Osteocyte (in vitro differentiated cells): ENCODE results near the gene HAUS5. TPM values are rescaled to one million over a fixed set of nuclear protein-coding genes. Genes with fewer than 3 reads are reported as not detected.
A peak's percentile ranks its signal among the peaks of the same experiment; 100 is the strongest.
"Not testable (repeated sequence)": the region's sequence is repeated elsewhere in the genome, so short reads cannot be mapped to it uniquely, and the experiment has no call there.

Source experiments
- DNase-seq: peaks from one replicate; pipeline ENCODE4 v3.0.0; 2021; ENCODE audit warnings: mixed read lengths; ENCODE audit not compliant: unreplicated experiment; ENCODE audit errors: extremely low spot score
- H3K27ac Mint-ChIP-seq: one replicate; pipeline ENCODE4 v1.8.0; 2021; ENCODE audit warnings: mild to moderate bottlenecking, mixed read lengths; ENCODE audit not compliant: unreplicated experiment
- H3K27me3 Mint-ChIP-seq: one replicate; pipeline ENCODE4 v1.8.0; 2021; ENCODE audit warnings: mixed read lengths; ENCODE audit not compliant: unreplicated experiment
- H3K36me3 Mint-ChIP-seq: one replicate; pipeline ENCODE4 v1.8.0; 2021; ENCODE audit warnings: mixed read lengths; ENCODE audit not compliant: unreplicated experiment
- H3K4me1 Mint-ChIP-seq: one replicate; pipeline ENCODE4 v1.8.0; 2021; ENCODE audit warnings: mixed read lengths; ENCODE audit not compliant: unreplicated experiment
- H3K4me3 Mint-ChIP-seq: one replicate; pipeline ENCODE4 v1.8.0; 2021; ENCODE audit warnings: mild to moderate bottlenecking, moderate library complexity, mixed read lengths; ENCODE audit not compliant: unreplicated experiment
- H3K9me3 Mint-ChIP-seq: one replicate; pipeline ENCODE4 v1.8.0; 2021; ENCODE audit warnings: mixed read lengths; ENCODE audit not compliant: unreplicated experiment
- CTCF ChIP-seq: fragments of 200-600 bp; sonication (generic); IDR thresholded peaks from 2 replicates; pipeline ENCODE4 v1.5.0; 2021; ENCODE audit warnings: antibody characterized with exemption, mild to moderate bottlenecking, moderate library complexity
- total RNA-seq: library from RNA; stranded (reverse); gene quantifications from 2 replicates; pipeline ENCODE4 v1.2.1, GENCODE V29; 2021

The HAUS5 gene
- total RNA-seq, 1 donor from 2014 or later: 15.0 TPM

GRCh38 chr19:35644987-35645679 lies 32.6 kb downstream of the HAUS5 start:
- H3K4me1 Mint-ChIP-seq: peaks cover 32% of the 10 kb centered on the region
- peak overlapping the region; percentile 78 for H3K4me3 Mint-ChIP-seq
- DNase-seq: no peak
- peak overlapping the region; percentile 86 for H3K27ac Mint-ChIP-seq
- no peaks in the 10 kb centered on the region for H3K9me3 Mint-ChIP-seq
- no peak for TF ChIP-seq CTCF
- no peaks in the 10 kb centered on the region for H3K27me3 Mint-ChIP-seq
- H3K36me3 Mint-ChIP-seq: no peaks in the 10 kb centered on the region

- H3K27me3 Mint-ChIP-seq: no peaks in the 10 kb centered on the region
- H3K4me1 Mint-ChIP-seq: peaks cover 32% of the 10 kb centered on the region
- no peak for TF ChIP-seq CTCF
- peaks cover under 1% of the 10 kb centered on the region for H3K36me3 Mint-ChIP-seq
- no peaks in the 10 kb centered on the region for H3K9me3 Mint-ChIP-seq
- H3K27ac Mint-ChIP-seq: peak overlapping the region; percentile 86
- no peak overlapping the region for H3K4me3 Mint-ChIP-seq
- DNase-seq: no peak
Measured at GRCh38 chr19:35645680-35646511, 33.4 kb downstream of the HAUS5 start.

- Mint-ChIP-seq H3K9me3 (no peaks in the 10 kb centered on the region), H3K27ac (peak within 1 kb of the TSS; percentile 97)
- no peak for TF ChIP-seq CTCF
Measured at GRCh38 chr19:35648017-35648961, 35.8 kb downstream of the HAUS5 start, which contains the start of gene COX6B1. TSS of gene COX6B1 (plus strand) at chr19:35648323. CDS start at chr19:35651244, 2,921 bp downstream.

GRCh38 chr19:35650581-35650980 lies 38.0 kb downstream of the HAUS5 start:
- H3K9me3 Mint-ChIP-seq: no peaks in the 10 kb centered on the region
- H3K36me3 Mint-ChIP-seq: peaks cover 16% of the 10 kb centered on the region
- peaks cover 24% of the 10 kb centered on the region for H3K4me1 Mint-ChIP-seq
- TF ChIP-seq CTCF: no peak
- no peak overlapping the region for H3K27ac Mint-ChIP-seq
- DNase-seq: no peak
- H3K27me3 Mint-ChIP-seq: no peaks in the 10 kb centered on the region
- H3K4me3 Mint-ChIP-seq: no peak overlapping the region

More at GRCh38 chr19:35648017-35648961, 35.8 kb downstream of the HAUS5 start, which contains the start of gene COX6B1:
- no peaks in the 10 kb centered on the region for H3K27me3 Mint-ChIP-seq
- H3K4me1 Mint-ChIP-seq: peaks cover 34% of the 10 kb centered on the region
- peaks cover 4% of the 10 kb centered on the region for H3K36me3 Mint-ChIP-seq
- peak within 1 kb of the TSS; percentile 97 for H3K4me3 Mint-ChIP-seq
- DNase-seq: peak; percentile 95

- peaks cover 37% of the 10 kb centered on the region for H3K36me3 Mint-ChIP-seq
- not testable (repeated sequence) for H3K27me3 Mint-ChIP-seq, DNase-seq, H3K4me3 Mint-ChIP-seq, H3K27ac Mint-ChIP-seq, H3K4me1 Mint-ChIP-seq, H3K9me3 Mint-ChIP-seq
Measured at GRCh38 chr19:35654828-35655227, 42.3 kb downstream of the HAUS5 start.
